GM12878 (cell line): ENCODE data around the gene ARHGAP26. TPM values are rescaled to one million over a fixed set of nuclear protein-coding genes. Genes with fewer than 3 reads are reported as not detected.

Experiments
- ATAC-seq: fragments of 200-7000 bp; cut with Tn5 transposase; 3 replicates; pipeline ENCODE4 v1.9.1; 2020; ENCODE audit warnings: mild to moderate bottlenecking, moderate library complexity
- BruUV-seq: library from RNA; stranded (reverse); fragments of 400-500 nt; replicated peaks from 2 replicates; lab custom pipeline; 2021; lab: Mats Ljungman, UMichigan
- CTCF ChIA-PET: fragments of 300-600 bp; sonication (Branson Sonifier 250); formaldehyde crosslinking; extraction: SDS; loops from one replicate; lab custom pipeline; 2021; ENCODE audit warnings: inconsistent platforms; lab: Yijun Ruan, JAX
- POLR2A ChIA-PET: fragments of 350-600 bp; formaldehyde crosslinking; extraction: SDS; loops from one replicate; lab custom pipeline; 2021; ENCODE audit warnings: inconsistent platforms; lab: Charles Lee
- RAD21 ChIA-PET: fragments of 300-600 bp; sonication (Branson Sonifier 250); formaldehyde crosslinking; loops from one replicate; lab custom pipeline; 2023; ENCODE audit warnings: antibody characterized with exemption; ENCODE audit not compliant: unreplicated experiment; lab: Charles Lee
- SMC1A ChIA-PET: fragments of 300-600 bp; sonication (Branson Sonifier 250); formaldehyde crosslinking; loops from one replicate; lab custom pipeline; 2023; ENCODE audit not compliant: unreplicated experiment, uncharacterized antibody; lab: Charles Lee
- DNase-seq: peaks from one replicate; pipeline ENCODE4 v3.0.0-alpha.2; 2011; ENCODE audit warnings: low read depth, low spot score
- FAIRE-seq: peaks from 3 replicates; lab custom pipeline; 2011; peaks lifted over from hg19 to GRCh38; lab: Jason Lieb, UNC
- H2AFZ ChIP-seq: 2 replicates; pipeline ENCODE4 v1.6.0; 2011; ENCODE audit warnings: low read depth, low read length, control low read depth; ENCODE audit not compliant: control insufficient read depth
- H3K27ac ChIP-seq: 2 replicates; pipeline ENCODE4 v1.5.1; 2011; ENCODE audit warnings: control low read depth; ENCODE audit not compliant: control insufficient read depth, insufficient read depth
- H3K27me3 ChIP-seq, 2 experiments: replicated peaks in 1 of 2; 2 replicates each; pipeline versions ENCODE4 v1.6.0 to v1.6.1; 2011; ENCODE audit warnings: low read length in 1 of 2; ENCODE audit not compliant: control insufficient read depth in 2 of 2, insufficient read depth in 2 of 2
- H3K36me3 ChIP-seq, 2 experiments: 2 replicates each; pipeline ENCODE4 v1.5.1; 2011; ENCODE audit warnings: low read length in 1 of 2; ENCODE audit not compliant: control insufficient read depth in 2 of 2, insufficient read depth in 2 of 2
- H3K4me1 ChIP-seq: 2 replicates; pipeline ENCODE4 v1.6.1; 2011; ENCODE audit warnings: mild to moderate bottlenecking, low read length, moderate library complexity, mixed read lengths; ENCODE audit not compliant: control insufficient read depth, insufficient read depth
- H3K4me2 ChIP-seq: 2 replicates; pipeline ENCODE4 v1.6.0; 2011; ENCODE audit warnings: control low read depth; ENCODE audit not compliant: control insufficient read depth, insufficient read depth
- H3K4me3 ChIP-seq: fragments of 200-600 bp; sonication (generic); 2 replicates; pipeline ENCODE4 v1.5.1; 2016
- H3K79me2 ChIP-seq: 2 replicates; pipeline ENCODE4 v1.6.0; 2011; ENCODE audit warnings: low read length; ENCODE audit not compliant: control insufficient read depth, insufficient read depth
- H3K9ac ChIP-seq: 2 replicates; pipeline ENCODE4 v1.8.0; 2011; ENCODE audit warnings: low read length, control low read depth, mixed read lengths; ENCODE audit not compliant: control insufficient read depth, insufficient read depth
- H3K9me3 ChIP-seq: replicated peaks from 3 replicates; pipeline ENCODE4 v1.5.1; 2011; ENCODE audit warnings: mild to moderate bottlenecking, low read length; ENCODE audit not compliant: control insufficient read depth, insufficient read depth
- H4K20me1 ChIP-seq: 2 replicates; pipeline ENCODE4 v1.6.0; 2011; ENCODE audit not compliant: control insufficient read depth, insufficient read depth
- BMI1 ChIP-seq: fragments of 450-650 bp; IDR thresholded peaks from 2 replicates; pipeline ENCODE4 v1.6.1; 2016; ENCODE audit warnings: mild to moderate bottlenecking, moderate library complexity, borderline replicate concordance
- DPF2 ChIP-seq: fragments of 450-650 bp; IDR thresholded peaks from 2 replicates; pipeline ENCODE4 v1.6.1; 2017; ENCODE audit warnings: mild to moderate bottlenecking
- HDAC6 ChIP-seq: fragments of 200-600 bp; sonication (generic); IDR thresholded peaks from one replicate; pipeline ENCODE4 v1.8.0; 2017; ENCODE audit warnings: antibody characterized with exemption; ENCODE audit not compliant: unreplicated experiment
- HDGF ChIP-seq: fragments of 450-650 bp; IDR thresholded peaks from 2 replicates; pipeline ENCODE4 v1.6.1; 2016; ENCODE audit warnings: antibody characterized with exemption
- MYC ChIP-seq: IDR thresholded peaks from 2 replicates; pipeline ENCODE4 v1.6.1; 2011; ENCODE audit warnings: mild to moderate bottlenecking, low read length, moderate library complexity, inconsistent platforms; ENCODE audit not compliant: insufficient read depth, insufficient replicate concordance, insufficient read length, severe bottlenecking
- NRF1 ChIP-seq: conservative IDR thresholded peaks from 2 replicates; pipeline ENCODE4 v1.6.1; 2011; ENCODE audit warnings: mild to moderate bottlenecking, low read depth, low read length, improper control_type of control experiment
- PKNOX1 ChIP-seq: fragments of 450-650 bp; IDR thresholded peaks from 2 replicates; pipeline ENCODE4 v1.6.1; 2016; ENCODE audit warnings: mild to moderate bottlenecking
- USF2 ChIP-seq: IDR thresholded peaks from 2 replicates; pipeline ENCODE4 v1.6.1; 2011; ENCODE audit warnings: low read depth, low read length, improper control_type of control experiment, borderline replicate concordance
- ZBTB11 ChIP-seq: fragments of 450-650 bp; formaldehyde crosslinking; IDR thresholded peaks from 2 replicates; pipeline ENCODE4 v1.5.0; 2022; ENCODE audit warnings: mild to moderate bottlenecking, missing genetic modification characterization
- WGBS: methylation state at CpG from one replicate; pipeline ENCODE4 v1.1.6; 2016; ENCODE audit warnings: low lambda C conversion rate; ENCODE audit not compliant: insufficient replicate concordance, insufficient coverage; ENCODE audit errors: missing lambda C conversion rate; 5-methylcytosine and 5-hydroxymethylcytosine counted together
- in situ Hi-C: fragments of 300-500 bp; cut with MboI; formaldehyde crosslinking; loops from 9 replicates; pipeline ENCODE4 v1.14.3; 2018; ENCODE audit warnings: mixed read lengths
- intact Hi-C: fragments of 100-400 bp; cut with micrococcal nuclease; formaldehyde crosslinking; loops from one replicate; pipeline ENCODE4 v1.14.2; 2022; ENCODE audit not compliant: unreplicated experiment
- polyA plus RNA-seq, 11 experiments: library from polyadenylated mRNA; depleted of rRNA in 4 of 11; unstranded in 6 of 11; stranded (reverse) in 5 of 11; fragments of >200 nt; fragmentation: Nextera tagmentation in 4 of 11; fragmentation: Illumina TruSeq in 1 of 11; extraction: Ambion mirVana in 4 of 11; extraction: Trizol in 1 of 11; gene quantifications; 1 replicate in 1 of 11; 2 replicates in 10 of 11; pipeline versions ENCODE4 v1.2.1 to v1.2.3, GENCODE V29; 2011 to 2016; ENCODE audit warnings: inconsistent platforms in 2 of 11, missing spikeins in 2 of 11, low read depth in 1 of 11
- total RNA-seq, 4 experiments: library from RNA; depleted of rRNA in 3 of 4; stranded (reverse); fragments of >200 nt in 3 of 4; fragmentation: Illumina TruSeq in 1 of 4; extraction: Trizol in 1 of 4; gene quantifications; 2 replicates each; pipeline versions ENCODE4 v1.2.1 to v1.2.3, GENCODE V29; 2013 to 2021

Gene ARHGAP26
- total and polyA plus RNA-seq, 10 of the 15 experiments (the other 5 are each of a cell fraction or from before 2014, with no cell fraction given): 9.4 to 41.5 (median 19.3) TPM

GRCh38 chr5:142894749-142895148, 124.6 kb downstream of the ARHGAP26 start:
- Histone ChIP-seq H3K4me3 (no peak overlapping the region), H3K4me2 (no peak overlapping the region), H3K27ac (no peak overlapping the region), H2AFZ (no peak overlapping the region), H3K27me3 (no peaks in the 10 kb centered on the region), H3K4me1 (no peaks in the 10 kb centered on the region), H3K36me3 (no peaks in the 10 kb centered on the region), H4K20me1 (no peaks in the 10 kb centered on the region), H3K79me2 (no peaks in the 10 kb centered on the region), H3K9ac (no peak overlapping the region), H3K9me3 (no peaks in the 10 kb centered on the region)
- no peak for FAIRE-seq
- whole genome bisulfite sequencing: 88% methylated on average over 1 of the region's 1 CpG
- CTCF ChIA-PET: no interaction called here
- DNase-seq: no peak
- RAD21 ChIA-PET: no interaction called here
- SMC1A ChIA-PET: no interaction called here
- POLR2A ChIA-PET: no interaction called here
- in situ Hi-C loops: no loop called here
- intact Hi-C loops: no loop called here
- ATAC-seq: no peak
- TF ChIP-seq HDAC6: no peak
- no peak for TF ChIP-seq PKNOX1
- no TSS peak for BruUV-seq

- Histone ChIP-seq H3K9me3 (no peaks in the 10 kb centered on the region), H3K27ac (no peak overlapping the region), H2AFZ (no peak overlapping the region), H3K79me2 (no peaks in the 10 kb centered on the region), H3K9ac (no peak overlapping the region), H3K4me1 (no peaks in the 10 kb centered on the region), H4K20me1 (no peaks in the 10 kb centered on the region), H3K4me3 (no peak overlapping the region), H3K4me2 (no peak overlapping the region), H3K36me3 (no peaks in the 10 kb centered on the region), H3K27me3 (no peaks in the 10 kb centered on the region)
- in situ Hi-C loops: no loop called here
- WGBS: 45% methylated on average over 2 of the region's 2 CpGs
- intact Hi-C loops: no loop called here
- FAIRE-seq (no peak), ATAC-seq (no peak), DNase-seq (no peak)
- ChIA-PET CTCF (interaction anchor here (0.6 to 3.8 kb wide), 5 partner anchors 8 to 417 kb away, joined by 3 to 41 read pairs (median 4); no protein-coding TSS in a partner anchor), POLR2A (interaction anchor here (0.5 kb wide), 1 partner anchor 756 kb away, joined by 3 read pairs; no protein-coding TSS in a partner anchor), SMC1A (interaction anchor here (0.9 to 2.0 kb wide), 5 partner anchors 8 to 241 kb away, joined by 3 to 5 read pairs (median 3); no protein-coding TSS in a partner anchor), RAD21 (interaction anchor here (0.6 to 2.1 kb wide), 3 partner anchors 8 to 1175 kb away, joined by 3 to 6 read pairs (median 4); no protein-coding TSS in a partner anchor)
- no TSS peak for BruUV-seq
- TF ChIP-seq MYC (no peak), NRF1 (no peak), BMI1 (no peak), HDGF (no peak), USF2 (no peak), DPF2 (no peak), ZBTB11 (CRISPR knock-in tag) (no peak)
Observed at GRCh38 chr5:142896325-142897007, 126.3 kb downstream of the ARHGAP26 start.
